HEK293 (cell line): Measurements from ENCODE around the gene ZSCAN30.

Source experiments
- CTCF ChIP-seq: fragments of 450-650 bp; formaldehyde crosslinking; IDR thresholded peaks from 2 replicates; pipeline ENCODE4 v1.5.1; 2016; ENCODE audit warnings: missing biosample characterization, missing genetic modification characterization
- KLF17 ChIP-seq: fragments of 450-650 bp; formaldehyde crosslinking; IDR thresholded peaks from 2 replicates; pipeline ENCODE4 v1.5.1; 2016; ENCODE audit warnings: missing biosample characterization, missing genetic modification characterization
- PBX3 ChIP-seq: sonication (generic); formaldehyde crosslinking; IDR thresholded peaks from 2 replicates; pipeline ENCODE4 v1.8.1; 2022; ENCODE audit warnings: mild to moderate bottlenecking, moderate library complexity, missing genetic modification reagents
- RBAK ChIP-seq: fragments of 450-650 bp; formaldehyde crosslinking; IDR thresholded peaks from 2 replicates; pipeline ENCODE4 v1.5.1; 2016; ENCODE audit warnings: missing biosample characterization, missing genetic modification characterization
- REST ChIP-seq: fragments of 450-650 bp; formaldehyde crosslinking; IDR thresholded peaks from 2 replicates; pipeline ENCODE4 v1.5.1; 2016; ENCODE audit warnings: missing biosample characterization, missing genetic modification characterization
- TCF7L2 ChIP-seq: IDR thresholded peaks from 2 replicates; pipeline ENCODE4 v1.6.1; 2011; ENCODE audit warnings: low read depth, mild to moderate bottlenecking, inconsistent platforms, low read length, moderate library complexity, borderline replicate concordance
- YY1 ChIP-seq: fragments of 450-650 bp; formaldehyde crosslinking; IDR thresholded peaks from 2 replicates; pipeline ENCODE4 v1.5.1; 2018; ENCODE audit warnings: missing biosample characterization, missing genetic modification characterization
- ZBTB26 ChIP-seq: fragments of 450-650 bp; formaldehyde crosslinking; optimal IDR thresholded peaks from 2 replicates; pipeline ENCODE3; 2016; ENCODE audit warnings: missing biosample characterization, mild to moderate bottlenecking, missing genetic modification characterization
- ZBTB48 ChIP-seq: fragments of 450-650 bp; formaldehyde crosslinking; IDR thresholded peaks from 2 replicates; pipeline ENCODE4 v1.5.1; 2016; ENCODE audit warnings: missing biosample characterization, missing genetic modification characterization
- ZNF121 ChIP-seq: fragments of 450-650 bp; formaldehyde crosslinking; IDR thresholded peaks from 2 replicates; pipeline ENCODE4 v1.5.1; 2016; ENCODE audit warnings: missing biosample characterization, missing genetic modification characterization
- ZNF174 ChIP-seq: fragments of 450-650 bp; formaldehyde crosslinking; IDR thresholded peaks from 2 replicates; pipeline ENCODE4 v1.5.0; 2017; ENCODE audit warnings: missing biosample characterization, mild to moderate bottlenecking, missing genetic modification characterization
- ZNF561 ChIP-seq: fragments of 450-650 bp; IDR thresholded peaks from 2 replicates; pipeline ENCODE4 v1.5.1; 2018; ENCODE audit warnings: missing biosample characterization, missing genetic modification characterization, borderline replicate concordance

GRCh38 chr18:35278969-35279368, 11.1 kb downstream of the ZSCAN30 start:
- TF ChIP-seq RBAK (no peak), KLF17 (tag by site-specific recombination) (no peak), YY1 (tag by site-specific recombination) (no peak), CTCF (tag by site-specific recombination) (no peak), PBX3 (CRISPR knock-in tag) (no peak), REST (tag by site-specific recombination) (no peak), ZNF561 (tag by site-specific recombination) (no peak), ZNF174 (no peak), TCF7L2 (no peak), ZBTB26 (tag by site-specific recombination) (no peak), ZBTB48 (tag by site-specific recombination) (no peak), ZNF121 (no peak)
